Measurements from ENCODE around the gene KRTAP2-3.
"Not testable (repeated sequence)": the region's sequence is repeated elsewhere in the genome, so short reads cannot be mapped to it uniquely, and the experiment has no call there.

Gene KRTAP2-3

GRCh38 chr17:41065829-41066624, 6.1 kb upstream of the KRTAP2-3 start, which contains the start of gene KRTAP2-4:
TSS of gene KRTAP2-4 (minus strand) at chr17:41065879. CDS start at chr17:41065845, 34 bp downstream.
- DNase-seq: no peak

GRCh38 chr17:41065016-41065689, 5.2 kb upstream of the KRTAP2-3 start:
- DNase-seq: not testable (repeated sequence)

GRCh38 chr17:41064301-41064700, 4.4 kb upstream of the KRTAP2-3 start:
- no peak for DNase-seq

GRCh38 chr17:41063449-41063848, 3.5 kb upstream of the KRTAP2-3 start:
- no peak for DNase-seq

GRCh38 chr17:41061964-41062363, 2.0 kb upstream of the KRTAP2-3 start:
- no peak for DNase-seq

- not testable (repeated sequence) for DNase-seq
Observed at GRCh38 chr17:41059276-41060051, 450 bp downstream of the KRTAP2-3 start.

- DNase-seq: no peak
Observed at GRCh38 chr17:41058741-41059140, 1.2 kb downstream of the KRTAP2-3 start.

- no peak for DNase-seq
Observed at GRCh38 chr17:41057547-41057946, 2.4 kb downstream of the KRTAP2-3 start.

GRCh38 chr17:41055130-41055529, 4.8 kb downstream of the KRTAP2-3 start, which contains the start of gene KRTAP2-2:
TSS of gene KRTAP2-2 (minus strand) at chr17:41055230. CDS start at chr17:41055211, 19 bp downstream.
- DNase-seq: not testable (repeated sequence)

- not testable (repeated sequence) for DNase-seq
Observed at GRCh38 chr17:41054556-41054955, 5.4 kb downstream of the KRTAP2-3 start.

- no peak for DNase-seq
Observed at GRCh38 chr17:41054025-41054424, 5.9 kb downstream of the KRTAP2-3 start.

- no peak for DNase-seq
Observed at GRCh38 chr17:41052566-41052965, 7.3 kb downstream of the KRTAP2-3 start.

GRCh38 chr17:41049110-41049509, 10.8 kb downstream of the KRTAP2-3 start:
- DNase-seq: no peak

- no peak for DNase-seq
Observed at GRCh38 chr17:41048441-41048840, 11.5 kb downstream of the KRTAP2-3 start.

GRCh38 chr17:41046735-41047465, 13.0 kb downstream of the KRTAP2-3 start, which contains the start of gene KRTAP2-1:
TSS of gene KRTAP2-1 (minus strand) at chr17:41047316. CDS start at chr17:41047267, 49 bp downstream.
- DNase-seq: not testable (repeated sequence)

- no peak for DNase-seq
Observed at GRCh38 chr17:41042953-41043352, 17.0 kb downstream of the KRTAP2-3 start.

GRCh38 chr17:41040783-41041571, 18.9 kb downstream of the KRTAP2-3 start, which contains the start of gene KRTAP1-1:
TSS of gene KRTAP1-1 (minus strand) at chr17:41041450. CDS start at chr17:41041397, 53 bp downstream.
- not testable (repeated sequence) for DNase-seq

GRCh38 chr17:41037853-41038350, 22.0 kb downstream of the KRTAP2-3 start:
- no peak for DNase-seq

- not testable (repeated sequence) for DNase-seq
Observed at GRCh38 chr17:41034346-41034935, 25.5 kb downstream of the KRTAP2-3 start, which contains the start of gene KRTAP1-3. TSS of gene KRTAP1-3 (minus strand) at chr17:41034874. CDS start at chr17:41034821, 53 bp downstream.

- DNase-seq: no peak
Observed at GRCh38 chr17:41029633-41030245, 30.2 kb downstream of the KRTAP2-3 start, which contains the start of gene KRTAP1-4. TSS of gene KRTAP1-4 (minus strand) at chr17:41030195. CDS start at chr17:41030078, 117 bp downstream.
